B cell (primary cell): Measurements from ENCODE around the gene RAB39B. TPM values are rescaled to one million over a fixed set of nuclear protein-coding genes. Genes with fewer than 3 reads are reported as not detected.

ENCODE experiments used
- ATAC-seq: fragments of 200-7000 bp; cut with Tn5 transposase; one replicate; pipeline ENCODE4 v1.10.0; 2021; ENCODE audit warnings: low read depth, mild to moderate bottlenecking, moderate number of reproducible peaks, moderate library complexity
- CTCF ChIA-PET: fragments of 350-600 bp; sonication (Branson Sonifier 250); formaldehyde crosslinking; loops from one replicate; lab custom pipeline; 2021; ENCODE audit warnings: antibody characterized with exemption, inconsistent platforms; lab: Charles Lee
- POLR2A ChIA-PET: fragments of 350-600 bp; sonication (Branson Sonifier 250); formaldehyde crosslinking; loops from one replicate; lab custom pipeline; 2021; ENCODE audit warnings: antibody characterized with exemption; lab: Charles Lee
- DNase-seq: peaks from one replicate; pipeline ENCODE4 v3.0.0; 2013
- H2AFZ ChIP-seq: 2 replicates; pipeline ENCODE4 v1.6.1; 2012; ENCODE audit warnings: mild to moderate bottlenecking, low read depth, low read length; ENCODE audit not compliant: insufficient read depth, poor library complexity, severe bottlenecking
- H3K27ac ChIP-seq, 2 donors: 1 replicate in 1 of 2; 2 replicates in 1 of 2; pipeline ENCODE4 v1.5.1; 2012 to 2013; ENCODE audit warnings: low read length in 2 of 2, mild to moderate bottlenecking in 2 of 2, moderate library complexity in 1 of 2
- H3K27me3 ChIP-seq, 4 experiments: fragments of 200-600 bp in 1 of 4; sonication (generic) in 1 of 4; replicated peaks in 1 of 4; 1 replicate in 2 of 4; 2 replicates in 2 of 4; pipeline versions ENCODE4 v1.6.1 to v1.7.0; 2013 to 2016; ENCODE audit warnings: low read length in 3 of 4, mild to moderate bottlenecking in 2 of 4, mixed read lengths in 1 of 4, moderate library complexity in 1 of 4; ENCODE audit not compliant: insufficient read depth in 4 of 4, control insufficient read depth in 3 of 4; ENCODE audit errors: control extremely low read depth in 1 of 4
- H3K36me3 ChIP-seq, 2 experiments: replicated peaks in 1 of 2; 1 replicate in 1 of 2; 2 replicates in 1 of 2; pipeline versions ENCODE4 v1.6.1 to v1.7.1; 2013; ENCODE audit warnings: low read length in 1 of 2; ENCODE audit not compliant: insufficient read depth in 2 of 2, control insufficient read depth in 1 of 2; ENCODE audit errors: control extremely low read depth in 1 of 2, extremely low read depth in 1 of 2
- H3K4me1 ChIP-seq, 2 donors: fragments of 200-600 bp in 1 of 2; sonication (generic) in 1 of 2; 1 replicate in 1 of 2; 2 replicates in 1 of 2; pipeline versions ENCODE4 v1.5.1 to v1.6.1; 2013 to 2017; ENCODE audit warnings: low read length in 2 of 2; ENCODE audit not compliant: control insufficient read depth in 2 of 2, insufficient read depth in 2 of 2
- H3K4me2 ChIP-seq: replicated peaks from 2 replicates; pipeline ENCODE3; 2012; ENCODE audit warnings: mild to moderate bottlenecking, low read depth, low read length; ENCODE audit not compliant: poor library complexity, severe bottlenecking
- H3K4me3 ChIP-seq, 5 experiments: fragments of 200-600 bp in 1 of 5; sonication (generic) in 1 of 5; 1 replicate in 3 of 5; 2 replicates in 2 of 5; pipeline versions ENCODE4 v1.5.1 to v1.7.0; 2011 to 2016; ENCODE audit warnings: low read length in 4 of 5, mild to moderate bottlenecking in 4 of 5, low read depth in 2 of 5, control low read depth in 1 of 5, moderate library complexity in 1 of 5; ENCODE audit not compliant: insufficient read depth in 1 of 5; ENCODE audit errors: control extremely low read depth in 1 of 5, extremely low read depth in 1 of 5
- H3K79me2 ChIP-seq: fragments of 200-600 bp; sonication (generic); one replicate; pipeline ENCODE4 v1.6.0; 2016; ENCODE audit warnings: low read length; ENCODE audit not compliant: control insufficient read depth, insufficient read depth
- H3K9ac ChIP-seq: fragments of 200-600 bp; sonication (generic); 2 replicates; pipeline ENCODE4 v1.6.1; 2017; ENCODE audit warnings: mild to moderate bottlenecking, low read length, moderate library complexity
- H3K9me3 ChIP-seq, 3 donors: one replicate each; pipeline versions ENCODE4 v1.6.1 to v1.7.1; 2013; ENCODE audit warnings: low read length in 2 of 3; ENCODE audit not compliant: control insufficient read depth in 2 of 3, insufficient read depth in 1 of 3; ENCODE audit errors: control extremely low read depth in 1 of 3
- H4K20me1 ChIP-seq: 2 replicates; pipeline ENCODE4 v1.6.0; 2012; ENCODE audit warnings: mild to moderate bottlenecking, low read length; ENCODE audit not compliant: insufficient read depth, control insufficient read depth, poor library complexity, severe bottlenecking
- H3K27ac Mint-ChIP-seq: one replicate; pipeline ENCODE4 v1.8.0; 2021; ENCODE audit warnings: mixed read lengths
- H3K27me3 Mint-ChIP-seq: one replicate; pipeline ENCODE4 v1.8.0; 2021; ENCODE audit warnings: mixed read lengths
- H3K4me1 Mint-ChIP-seq: one replicate; pipeline ENCODE4 v1.8.0; 2021; ENCODE audit warnings: mixed read lengths
- H3K4me3 Mint-ChIP-seq: one replicate; pipeline ENCODE4 v1.8.0; 2021; ENCODE audit warnings: mixed read lengths
- H3K9me3 Mint-ChIP-seq: one replicate; pipeline ENCODE4 v1.8.0; 2022; ENCODE audit warnings: mixed read lengths; ENCODE audit not compliant: insufficient read depth
- CTCF ChIP-seq: fragments of 200-600 bp; IDR thresholded peaks from one replicate; pipeline ENCODE4 v1.8.0; 2022; ENCODE audit warnings: antibody characterized with exemption, mild to moderate bottlenecking
- EZH2 ChIP-seq: IDR thresholded peaks from 2 replicates; pipeline ENCODE4 v1.6.1; 2012; ENCODE audit warnings: borderline replicate concordance, low read depth, mild to moderate bottlenecking, moderate library complexity, low read length; ENCODE audit not compliant: insufficient read depth, poor library complexity, severe bottlenecking
- WGBS: methylation state at CpG from one replicate; pipeline ENCODE4 v1.1.5; 2013; ENCODE audit warnings: missing lambda C conversion rate; ENCODE audit not compliant: insufficient coverage; 5-methylcytosine and 5-hydroxymethylcytosine counted together
- intact Hi-C: fragments of 100-400 bp; cut with micrococcal nuclease; formaldehyde crosslinking; loops from one replicate; pipeline ENCODE4 v1.10.0; 2022
- polyA plus RNA-seq: library from polyadenylated mRNA; depleted of rRNA; stranded (reverse); fragments of >200 nt; gene quantifications from 2 replicates; pipeline ENCODE4 v1.2.3, GENCODE V29; 2012
- total RNA-seq, 2 donors: library from RNA; stranded (reverse); fragments of 120-200 nt in 1 of 2; gene quantifications; 1 replicate in 1 of 2; 2 replicates in 1 of 2; pipeline versions ENCODE4 v1.2.3 to v1.2.4, GENCODE V29; 2013 to 2022

RAB39B gene
- total and polyA plus RNA-seq, 2 donors (not counting 1 experiment from before 2014, with no cell fraction given) = 2.0 to 8.8 TPM

DNA sequence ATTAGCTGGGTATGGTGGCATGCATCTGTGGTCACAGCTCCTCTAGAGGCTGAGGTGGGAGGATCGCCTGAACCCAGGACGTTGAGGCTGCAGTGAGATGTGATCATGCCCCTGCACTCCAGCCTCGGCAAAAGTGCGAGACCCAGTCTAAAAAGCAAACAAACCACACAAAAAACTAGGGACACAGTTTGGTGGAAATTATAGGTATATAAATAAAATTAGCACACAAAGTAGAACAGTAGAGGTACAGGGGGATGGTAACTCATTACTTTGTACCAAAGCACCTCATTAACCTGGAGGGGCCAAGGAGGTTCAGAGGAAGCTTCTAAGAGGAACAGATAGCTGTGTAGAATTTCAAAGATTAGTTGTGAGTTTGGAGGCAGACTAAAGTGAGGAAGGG, 42.9 kb downstream of the RAB39B start:
- Histone ChIP-seq H3K4me2 (no peak overlapping the region), H3K27me3 (no peaks in the 10 kb centered on the region), H3K4me3 (no peak overlapping the region), H3K9me3 (no peaks in the 10 kb centered on the region), H4K20me1 (no peaks in the 10 kb centered on the region), H3K4me1 (peaks cover 6% of the 10 kb centered on the region in 2 donors), H3K36me3 (peaks cover 0 to 8% of the 10 kb centered on the region in 2 experiments), H3K27ac (no peak overlapping the region), H2AFZ (no peak overlapping the region), H3K9ac (no peak overlapping the region), H3K79me2 (peaks cover 19% of the 10 kb centered on the region)
- no peak overlapping the region for H3K27ac Mint-ChIP-seq
- no CpG with 5 or more reads among the region's 4 CpGs for WGBS
- CTCF ChIA-PET = no interaction called here
- H3K4me1 Mint-ChIP-seq = peaks cover 18% of the 10 kb centered on the region
- DNase-seq (no peak), ATAC-seq (no peak)
- no peak for TF ChIP-seq EZH2
- no peak for TF ChIP-seq CTCF
- no peaks in the 10 kb centered on the region for H3K27me3 Mint-ChIP-seq
- H3K9me3 Mint-ChIP-seq = no peaks in the 10 kb centered on the region
- no peak overlapping the region for H3K4me3 Mint-ChIP-seq
- POLR2A ChIA-PET = no interaction called here
- intact Hi-C loops = no loop called here

DNA sequence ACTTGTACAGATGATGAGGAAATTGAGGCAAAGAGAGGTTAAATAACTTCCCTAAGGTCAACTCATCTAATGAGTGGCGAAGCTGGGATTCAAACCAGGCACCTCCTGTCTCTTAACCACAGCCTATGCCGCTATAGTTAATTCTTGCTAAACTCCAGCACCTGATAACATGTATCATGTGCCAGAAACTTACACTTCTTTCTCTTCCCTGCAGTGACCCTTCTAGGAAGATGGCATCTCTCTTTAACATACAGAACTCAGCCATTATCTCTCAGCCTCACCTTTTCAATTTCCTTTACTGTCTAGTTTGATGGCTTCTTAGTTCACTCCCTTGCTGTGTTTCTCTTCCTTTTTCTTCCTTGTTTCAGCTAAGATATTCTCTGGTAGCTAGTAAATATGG, 45.5 kb downstream of the RAB39B start:
- no peak overlapping the region for H3K27ac ChIP-seq
- H3K9me3 ChIP-seq = no peaks in the 10 kb centered on the region
- H3K27ac Mint-ChIP-seq = no peak overlapping the region
- no peak overlapping the region for H2AFZ ChIP-seq
- no peaks in the 10 kb centered on the region for H3K27me3 Mint-ChIP-seq
- TF ChIP-seq EZH2 (no peak), CTCF (no peak)
- H3K36me3 ChIP-seq = peaks cover 0 to 8% of the 10 kb centered on the region in 2 experiments
- POLR2A ChIA-PET = no interaction called here
- no peak overlapping the region for H3K4me2 ChIP-seq
- no peak overlapping the region for H3K4me3 ChIP-seq
- peaks cover 25% of the 10 kb centered on the region for H3K4me1 Mint-ChIP-seq
- H4K20me1 ChIP-seq = no peaks in the 10 kb centered on the region
- ATAC-seq = no peak
- DNase-seq = no peak
- H3K27me3 ChIP-seq = no peaks in the 10 kb centered on the region
- CTCF ChIA-PET = no interaction called here
- H3K9me3 Mint-ChIP-seq = no peaks in the 10 kb centered on the region
- H3K4me1 ChIP-seq = peaks cover 10 to 11% of the 10 kb centered on the region in 2 donors
- H3K79me2 ChIP-seq = peaks cover 24% of the 10 kb centered on the region
- no peak overlapping the region for H3K4me3 Mint-ChIP-seq
- WGBS = 93% methylated on average over 2 of the region's 2 CpGs
- intact Hi-C loops = loop anchor here (5.0 kb wide), 1 partner anchor 191 kb away; the partner anchor contains the start of gene FUNDC2
- H3K9ac ChIP-seq = no peak overlapping the region
